Eye (tissue), 1 donor: ENCODE measurements around the gene ZBTB47.
A peak's percentile ranks its signal among the peaks of the same experiment; 100 is the strongest.

Experiments used
- DNase-seq: peaks from one replicate; pipeline ENCODE4 v3.0.0-alpha.2; 2015

The ZBTB47 gene

DNA sequence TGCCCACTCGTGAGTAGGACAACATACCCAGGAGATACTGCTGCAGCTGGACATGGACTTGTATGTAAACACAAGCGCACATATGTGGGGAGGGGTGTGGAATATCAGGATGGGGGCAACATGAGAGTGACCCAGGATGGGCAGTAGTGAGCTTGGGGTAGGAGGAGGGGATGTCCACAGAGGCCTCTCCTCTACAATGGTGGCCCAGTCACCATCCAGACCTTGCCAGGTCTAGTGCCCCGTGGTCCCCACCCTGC, 266 bp upstream of the ZBTB47 start:
- DNase-seq: no peak

DNA sequence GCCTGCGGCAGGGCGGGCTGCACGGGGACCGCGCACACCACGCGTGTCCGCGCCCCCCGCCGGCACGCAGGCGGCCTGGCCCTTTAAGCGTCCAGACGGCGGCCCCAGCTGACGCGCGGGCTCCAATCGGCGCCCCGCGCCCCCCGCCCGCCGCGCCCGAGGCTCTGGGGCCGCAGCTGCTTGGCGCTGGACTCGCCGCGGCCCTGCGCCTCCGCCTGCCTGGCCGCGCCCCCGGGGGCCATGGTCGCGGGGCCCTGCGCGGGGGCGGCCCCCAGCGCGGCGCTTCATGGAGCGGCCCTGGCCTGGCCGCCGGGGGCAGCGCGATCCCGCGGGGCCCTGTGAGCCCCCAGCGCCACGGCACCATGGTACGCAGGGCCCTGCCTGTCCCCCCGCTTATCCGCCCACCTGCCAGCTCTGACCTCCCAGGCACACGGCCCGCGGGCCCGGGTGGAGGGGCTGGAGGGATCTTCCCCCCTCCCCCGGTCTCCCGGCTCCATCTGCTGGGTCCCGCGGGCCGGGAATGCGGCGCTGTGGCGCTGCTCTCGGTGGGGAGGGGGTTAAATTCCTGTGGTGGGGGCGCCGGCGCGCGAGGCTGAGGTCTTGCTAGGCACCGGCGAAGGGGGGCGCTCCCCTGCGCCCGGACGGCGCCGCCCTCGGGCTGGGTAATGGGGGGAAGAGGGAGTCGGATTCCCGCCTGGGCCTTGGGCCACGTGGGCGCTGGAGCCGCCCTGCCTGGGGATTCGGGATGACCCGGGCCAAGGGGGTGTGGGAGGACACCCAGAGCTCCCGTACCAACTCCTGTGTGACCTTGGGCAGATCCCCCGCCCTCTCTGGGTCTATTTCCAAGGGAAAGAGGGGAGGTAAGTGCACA, 1.1 kb downstream of the ZBTB47 start:
- peak; percentile 87 for DNase-seq

DNA sequence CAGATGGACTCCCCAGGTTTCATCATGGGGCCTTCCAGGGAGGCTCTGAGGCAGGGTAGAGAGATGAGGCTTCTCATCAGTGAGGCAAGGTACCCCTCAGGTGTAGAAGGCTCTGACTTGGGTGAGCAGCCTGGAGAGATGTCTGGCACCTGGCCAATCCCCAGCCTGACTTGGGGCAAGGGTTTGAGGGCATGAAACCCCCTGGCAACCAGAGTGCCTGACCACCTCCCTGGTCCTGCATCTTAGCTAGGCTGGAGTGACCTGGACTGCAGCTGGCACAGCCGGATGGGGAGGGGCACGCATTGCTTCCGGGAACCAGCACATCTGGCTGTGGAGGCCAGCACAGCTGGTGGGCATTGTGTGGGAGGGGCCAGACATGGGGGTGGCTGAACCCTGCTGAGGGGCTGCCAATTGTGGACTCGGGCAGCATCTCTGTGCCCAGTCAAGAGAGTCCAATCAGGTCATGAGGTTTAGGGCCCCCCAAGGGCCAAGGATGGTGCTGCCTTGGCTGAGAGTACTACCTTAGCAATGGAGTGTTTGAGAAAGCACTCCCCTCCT, 1.9 kb downstream of the ZBTB47 start:
- peak; percentile 47 for DNase-seq

DNA sequence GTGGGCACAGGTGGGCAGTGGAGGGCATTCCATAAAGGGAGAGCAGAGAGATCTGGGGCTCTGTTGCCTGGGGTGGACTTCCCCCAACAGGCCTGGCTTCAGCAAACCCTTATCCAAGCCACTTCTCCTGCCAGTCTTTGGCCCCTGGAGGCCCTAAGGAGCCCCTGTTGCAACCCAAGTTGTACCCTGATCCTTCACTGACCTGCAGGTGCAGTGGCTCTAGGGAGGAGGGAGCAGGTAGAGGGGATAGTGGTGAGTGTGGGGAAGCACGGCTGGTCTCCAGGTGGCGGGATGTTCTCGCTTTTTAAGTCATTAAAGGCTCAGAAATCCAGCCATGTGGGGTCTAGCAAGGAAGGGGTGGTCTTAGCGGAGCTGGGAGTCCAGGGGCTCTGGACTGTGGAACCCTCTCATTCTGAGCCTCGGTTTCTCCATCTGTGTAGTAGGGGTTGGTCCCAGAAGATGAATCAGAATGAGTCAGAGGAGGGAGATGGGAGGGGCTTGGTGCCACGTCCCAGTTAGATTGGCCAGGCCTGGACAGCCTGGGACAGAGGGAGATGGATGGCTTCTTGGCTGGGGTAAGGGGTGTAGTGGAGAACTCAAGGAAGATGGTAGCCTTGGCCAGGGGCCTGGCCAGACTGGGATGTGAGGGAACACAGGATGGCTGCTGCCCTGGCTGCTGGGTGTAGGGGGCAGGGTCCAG, 2.6 kb downstream of the ZBTB47 start:
- no peak for DNase-seq

DNA sequence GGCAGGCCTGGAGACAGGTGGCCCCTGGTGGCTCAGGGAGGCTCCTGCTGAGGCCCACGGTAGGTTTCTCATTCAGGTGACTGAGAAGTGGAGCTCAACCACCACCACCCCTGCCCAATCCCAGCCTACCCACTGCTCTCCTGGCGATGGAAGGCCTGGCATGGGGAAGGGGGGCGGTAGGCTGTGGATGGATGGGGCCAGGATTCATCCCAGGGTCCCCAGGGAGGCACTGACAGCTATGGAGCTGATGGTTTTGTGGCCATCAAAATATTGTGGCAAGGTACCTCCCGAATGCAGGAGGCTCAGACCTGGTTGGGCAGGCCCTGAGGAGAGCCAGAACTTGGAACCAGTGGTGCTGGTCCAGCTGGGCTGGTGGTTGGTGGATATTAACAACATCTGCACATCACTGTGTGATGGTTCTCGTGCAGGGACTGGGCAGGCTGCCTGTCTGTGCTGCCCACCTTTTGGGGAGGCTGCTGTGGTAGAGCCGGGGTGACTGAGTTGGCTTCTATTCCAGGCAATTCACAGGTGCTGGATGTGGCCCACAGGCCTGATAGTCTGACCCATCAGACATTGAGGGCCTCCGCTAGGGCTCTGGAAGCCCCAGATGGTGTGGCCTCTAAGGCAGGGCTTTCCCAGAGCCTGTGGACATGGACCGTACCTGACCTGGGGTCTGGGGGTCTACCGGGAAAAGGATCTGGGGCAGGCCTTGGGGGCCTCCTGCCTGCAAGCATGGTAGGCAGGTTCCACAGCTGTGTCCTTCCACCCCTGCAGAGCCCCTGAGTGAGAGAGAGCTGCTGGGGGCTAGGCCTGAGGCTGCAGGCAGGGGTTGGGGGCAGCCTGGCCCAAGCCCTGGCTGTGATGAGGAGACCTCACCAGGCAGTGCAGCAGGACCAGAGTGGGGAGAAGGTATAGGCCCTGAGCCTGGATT, 3.4 kb downstream of the ZBTB47 start:
- no peak for DNase-seq

DNA sequence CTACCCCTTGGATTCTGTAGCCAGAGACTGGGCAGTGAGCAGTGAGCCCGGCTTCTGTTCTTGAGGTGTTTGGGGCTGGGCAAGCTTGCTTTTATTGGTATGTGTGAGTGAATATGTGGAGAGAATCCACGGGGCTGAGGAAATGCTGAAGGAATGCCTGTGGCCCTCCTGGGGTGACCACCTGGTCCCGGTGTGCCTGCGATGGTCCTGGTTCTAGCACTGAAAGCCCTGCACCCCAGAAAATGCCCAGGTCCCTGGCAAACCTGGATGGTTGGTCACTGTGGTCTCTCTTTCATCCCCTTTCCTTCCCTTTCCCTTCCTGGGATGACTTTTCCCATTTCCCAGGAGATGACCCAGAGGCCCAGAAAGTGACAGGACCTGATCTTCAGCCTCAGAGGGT, 4.2 kb downstream of the ZBTB47 start:
- no peak for DNase-seq

DNA sequence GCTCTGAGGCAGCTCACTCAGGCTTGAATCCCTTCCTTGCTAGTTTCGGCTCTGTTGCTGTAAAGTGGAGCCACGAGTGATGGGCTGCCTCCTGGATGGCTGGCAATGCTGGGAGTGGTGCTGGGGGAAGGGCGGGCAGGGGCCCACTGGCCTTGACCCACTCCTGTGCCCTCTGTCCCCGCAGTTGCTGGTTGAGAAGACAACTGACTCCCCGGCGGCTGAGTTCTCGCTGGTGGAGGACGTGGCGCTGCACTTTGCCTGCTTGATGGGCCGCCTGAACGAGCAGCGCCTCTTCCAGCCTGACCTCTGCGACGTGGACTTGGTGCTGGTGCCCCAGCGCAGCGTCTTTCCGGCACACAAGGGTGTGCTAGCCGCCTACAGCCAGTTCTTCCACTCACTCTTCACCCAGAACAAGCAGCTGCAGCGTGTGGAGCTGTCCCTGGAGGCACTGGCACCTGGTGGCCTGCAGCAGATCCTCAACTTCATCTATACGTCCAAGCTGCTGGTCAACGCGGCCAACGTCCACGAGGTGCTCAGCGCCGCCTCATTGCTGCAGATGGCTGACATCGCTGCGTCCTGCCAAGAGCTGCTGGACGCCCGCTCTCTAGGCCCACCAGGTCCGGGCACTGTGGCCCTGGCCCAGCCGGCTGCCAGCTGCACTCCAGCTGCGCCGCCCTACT, 4.7 kb downstream of the ZBTB47 start:
- no peak for DNase-seq

DNA sequence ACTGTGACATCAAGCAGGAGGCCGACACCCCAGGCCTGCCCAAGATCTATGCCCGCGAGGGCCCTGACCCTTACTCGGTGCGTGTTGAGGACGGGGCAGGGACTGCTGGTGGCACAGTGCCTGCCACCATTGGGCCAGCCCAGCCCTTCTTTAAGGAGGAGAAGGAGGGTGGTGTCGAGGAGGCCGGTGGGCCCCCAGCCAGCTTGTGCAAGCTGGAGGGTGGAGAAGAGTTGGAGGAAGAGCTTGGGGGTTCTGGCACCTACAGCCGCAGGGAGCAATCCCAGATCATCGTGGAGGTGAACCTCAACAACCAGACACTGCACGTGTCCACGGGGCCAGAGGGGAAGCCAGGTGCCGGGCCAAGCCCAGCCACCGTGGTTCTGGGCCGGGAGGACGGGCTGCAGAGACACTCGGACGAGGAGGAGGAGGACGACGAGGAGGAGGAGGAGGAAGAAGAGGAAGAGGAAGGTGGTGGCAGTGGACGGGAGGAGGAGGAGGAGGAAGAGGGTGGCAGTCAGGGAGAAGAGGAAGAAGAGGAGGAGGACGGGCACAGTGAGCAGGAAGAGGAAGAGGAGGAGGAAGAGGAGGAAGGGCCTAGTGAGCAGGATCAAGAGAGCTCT, 5.4 kb downstream of the ZBTB47 start:
- DNase-seq: no peak

DNA sequence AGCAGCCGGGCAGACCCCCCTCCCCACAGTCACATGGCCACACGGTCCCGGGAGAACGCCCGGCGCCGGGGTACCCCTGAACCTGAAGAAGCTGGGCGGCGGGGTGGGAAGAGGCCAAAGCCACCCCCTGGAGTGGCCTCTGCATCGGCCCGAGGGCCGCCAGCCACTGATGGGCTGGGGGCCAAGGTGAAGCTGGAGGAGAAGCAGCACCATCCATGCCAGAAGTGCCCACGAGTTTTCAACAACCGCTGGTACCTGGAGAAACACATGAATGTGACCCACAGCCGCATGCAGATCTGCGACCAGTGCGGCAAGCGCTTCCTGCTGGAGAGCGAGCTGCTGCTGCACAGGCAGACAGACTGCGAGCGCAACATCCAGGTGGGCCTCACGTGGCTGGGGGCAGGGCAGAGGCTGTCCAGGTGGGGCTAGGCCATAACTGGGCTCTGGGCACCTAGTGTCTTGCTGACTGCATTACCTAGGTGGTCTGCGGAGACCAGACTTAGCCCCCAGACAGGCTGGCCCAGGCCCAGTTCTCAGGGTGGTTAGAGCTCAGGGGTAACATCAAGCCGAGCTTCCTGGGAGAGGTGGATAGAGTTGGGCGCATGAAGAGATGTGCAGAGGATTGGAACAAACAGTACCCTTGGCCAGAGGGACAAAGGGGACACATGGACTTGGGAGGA, 6.1 kb downstream of the ZBTB47 start:
- no peak for DNase-seq

DNA sequence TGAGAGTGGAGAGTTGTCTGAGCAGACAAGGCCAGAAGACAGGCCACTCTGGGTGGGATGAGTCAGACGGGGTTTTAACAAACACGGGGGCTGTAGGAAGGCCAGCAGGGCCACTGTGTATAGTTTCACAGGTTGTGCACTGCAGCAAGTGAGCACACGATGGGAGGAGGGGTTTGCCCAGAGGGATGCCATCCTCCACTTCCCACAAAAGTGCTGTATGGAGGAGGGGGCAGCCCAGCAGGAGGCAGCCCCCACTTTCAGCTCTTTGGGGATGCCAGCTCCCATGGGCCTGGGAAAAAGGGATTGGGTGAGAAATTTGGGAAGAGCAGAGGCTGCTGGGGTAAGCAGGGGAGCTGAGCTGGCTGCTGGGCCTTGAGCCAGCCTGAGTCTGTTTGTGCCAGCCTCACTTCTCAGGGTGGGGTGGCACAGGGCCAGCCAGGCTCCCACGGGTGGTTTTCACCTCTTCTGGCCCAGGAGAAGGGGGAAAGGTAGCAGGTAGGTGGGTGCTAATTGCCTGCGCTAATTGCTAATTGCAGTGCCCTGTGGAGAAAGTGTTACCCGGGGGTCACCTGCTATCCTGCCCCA, 6.7 kb downstream of the ZBTB47 start:
- no peak for DNase-seq

DNA sequence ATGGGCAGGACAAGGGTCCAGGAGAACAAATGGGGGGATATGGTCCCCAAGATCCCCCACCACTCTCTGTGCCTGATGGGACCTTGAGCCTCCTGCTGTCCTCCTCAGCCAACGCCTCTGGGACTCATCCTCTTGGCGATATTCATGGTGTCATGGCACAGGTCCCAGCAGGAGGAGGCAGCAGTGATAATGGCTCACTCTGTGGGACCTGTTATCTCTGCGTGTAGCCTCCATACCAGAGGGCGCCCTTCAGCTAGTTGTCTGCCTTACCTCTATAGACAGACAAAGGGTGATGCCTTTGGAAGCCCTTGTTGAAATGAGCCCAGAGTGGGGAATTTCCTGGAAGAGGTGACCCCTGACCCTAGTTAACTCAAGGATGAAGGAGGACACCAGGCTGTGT, 7.4 kb downstream of the ZBTB47 start:
- DNase-seq: no peak

DNA sequence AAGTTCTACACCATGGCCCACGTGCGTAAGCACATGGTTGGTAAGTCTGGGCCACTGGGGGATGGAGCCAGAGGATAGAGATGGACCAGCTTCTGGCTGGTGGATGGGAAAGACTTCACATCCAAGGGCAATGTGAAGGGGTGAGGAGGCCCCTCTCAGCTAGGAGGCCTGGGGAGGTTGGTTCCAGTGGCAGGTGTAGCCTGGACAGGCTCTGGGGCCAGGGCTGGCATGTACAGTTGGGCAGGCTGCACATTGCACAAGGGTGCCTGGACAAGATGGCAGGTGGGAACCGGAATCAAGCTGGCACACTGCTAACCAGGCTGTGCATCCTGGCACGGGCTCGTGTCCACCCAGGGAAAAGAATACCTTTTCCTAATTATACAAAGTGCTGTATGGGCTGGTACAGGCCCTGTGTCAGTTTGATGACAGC, 8.1 kb downstream of the ZBTB47 start:
- no peak for DNase-seq

DNA sequence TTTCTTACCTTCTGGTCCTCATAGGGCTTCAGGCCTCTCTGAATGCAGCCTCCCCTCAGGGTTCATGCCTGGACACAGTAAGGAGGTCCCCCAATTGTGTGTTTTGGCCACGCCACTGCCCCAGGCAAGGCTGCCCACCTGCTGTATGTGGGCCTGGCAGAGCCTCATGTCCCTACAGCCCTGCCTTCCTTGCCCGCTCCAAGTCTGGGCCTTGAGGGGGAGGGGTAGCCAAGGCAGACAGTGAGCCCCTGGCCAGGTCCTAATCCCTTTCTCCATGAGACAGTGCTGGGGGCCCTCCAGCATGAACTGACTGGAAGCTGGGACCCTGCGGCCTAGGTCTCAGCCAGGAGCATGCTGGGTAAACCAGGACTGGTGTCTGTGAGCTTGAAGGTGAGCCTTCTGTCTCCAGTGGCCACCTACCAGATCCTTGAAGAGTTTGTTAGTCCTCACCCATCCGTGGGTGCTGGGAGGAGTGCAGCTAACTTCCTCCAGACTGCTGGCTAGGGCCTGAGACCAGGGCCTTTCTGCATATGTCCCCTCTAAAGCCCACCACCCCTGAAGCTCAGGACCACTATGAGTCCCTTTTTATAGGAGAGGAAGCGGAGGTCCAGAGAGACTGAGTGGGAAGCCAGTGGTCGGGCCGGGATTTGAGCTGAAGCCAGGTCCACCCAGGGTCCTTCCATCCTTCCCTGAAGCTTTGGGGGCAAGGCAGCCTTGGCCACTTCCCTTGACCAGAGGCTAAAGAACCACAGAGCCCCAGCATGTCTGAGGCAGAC, 8.7 kb downstream of the ZBTB47 start:
- DNase-seq: no peak

DNA sequence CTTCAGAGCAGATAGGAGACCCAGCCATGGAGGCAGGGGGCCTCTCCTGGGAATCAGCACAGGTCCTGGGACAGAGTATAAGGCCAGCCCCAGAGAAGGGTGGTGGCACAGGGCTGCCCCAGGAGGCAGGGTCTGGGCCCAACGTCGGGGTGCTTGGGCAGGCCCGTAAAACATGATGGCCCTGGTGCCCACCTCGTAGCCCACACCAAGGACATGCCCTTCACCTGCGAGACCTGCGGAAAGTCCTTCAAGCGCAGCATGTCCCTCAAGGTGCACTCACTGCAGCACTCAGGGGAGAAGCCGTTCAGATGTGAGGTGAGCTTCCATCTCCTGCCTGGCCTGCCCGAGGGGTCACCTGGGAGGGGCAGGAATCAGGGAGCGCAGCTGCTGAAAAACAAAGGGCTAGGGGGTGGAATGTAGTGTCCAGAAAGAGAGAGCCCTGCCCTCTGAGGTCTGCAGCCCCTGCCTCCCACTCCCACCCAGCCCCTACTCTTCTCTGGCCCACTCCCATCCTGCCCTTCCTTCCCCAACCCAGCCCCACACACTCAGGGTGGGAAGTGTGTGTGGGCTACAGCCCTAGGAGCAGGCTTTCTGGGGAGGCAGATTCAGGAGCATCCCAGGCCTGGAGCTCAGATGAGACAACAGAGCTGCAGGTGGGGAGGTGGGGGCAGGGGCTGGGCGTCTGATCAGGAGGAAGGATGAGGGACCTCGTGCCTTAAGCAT, 9.5 kb downstream of the ZBTB47 start:
- no peak for DNase-seq

DNA sequence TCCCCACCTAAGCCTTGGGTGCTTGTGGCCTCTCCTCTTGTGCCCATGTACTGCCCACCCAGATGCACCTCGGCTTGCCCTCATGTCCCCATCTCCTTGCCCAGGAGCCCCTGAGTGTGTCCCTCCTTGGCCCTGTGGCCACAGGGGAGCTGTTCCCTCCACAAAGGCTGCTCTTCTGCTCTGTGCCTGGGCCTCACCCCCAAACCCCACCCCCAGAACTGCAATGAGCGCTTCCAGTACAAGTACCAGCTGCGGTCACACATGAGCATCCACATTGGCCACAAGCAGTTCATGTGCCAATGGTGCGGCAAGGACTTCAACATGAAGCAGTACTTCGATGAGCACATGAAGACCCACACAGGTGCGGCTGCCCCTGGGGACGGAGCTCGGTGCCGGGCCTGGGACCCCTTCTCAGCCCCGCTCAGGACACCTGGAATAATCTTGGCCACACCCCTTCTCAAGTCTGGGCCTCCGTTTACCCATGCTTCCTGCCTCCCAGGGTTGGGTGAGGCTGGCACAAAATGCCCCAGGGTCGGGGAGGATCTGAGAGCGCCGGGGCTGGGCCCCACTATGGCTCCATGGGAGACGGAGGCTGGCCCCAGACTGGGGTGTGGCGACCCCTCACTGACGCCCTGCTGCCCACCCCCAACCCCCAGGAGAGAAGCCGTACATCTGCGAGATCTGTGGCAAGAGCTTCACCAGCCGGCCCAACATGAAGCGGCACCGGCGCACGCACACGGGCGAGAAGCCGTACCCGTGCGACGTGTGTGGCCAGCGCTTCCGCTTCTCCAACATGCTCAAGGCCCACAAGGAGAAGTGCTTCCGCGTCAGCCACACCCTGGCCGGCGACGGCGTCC, 10.3 kb downstream of the ZBTB47 start:
- no peak for DNase-seq

DNA sequence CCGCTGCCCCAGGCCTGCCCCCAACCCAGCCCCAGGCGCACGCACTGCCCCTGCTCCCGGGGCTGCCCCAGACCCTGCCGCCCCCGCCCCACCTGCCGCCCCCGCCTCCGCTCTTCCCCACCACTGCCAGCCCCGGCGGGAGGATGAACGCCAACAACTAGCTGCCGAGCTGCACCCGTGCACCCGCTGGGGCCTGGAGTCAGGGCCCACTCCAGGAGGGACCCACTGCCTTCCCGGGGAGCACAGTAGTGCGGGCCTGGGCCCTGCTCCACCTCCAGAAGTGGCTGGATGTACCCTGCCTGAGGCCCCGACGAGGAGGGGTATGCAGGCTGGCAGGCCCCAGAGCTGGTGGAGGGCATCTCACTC, 10.9 kb downstream of the ZBTB47 start:
- no peak for DNase-seq

DNA sequence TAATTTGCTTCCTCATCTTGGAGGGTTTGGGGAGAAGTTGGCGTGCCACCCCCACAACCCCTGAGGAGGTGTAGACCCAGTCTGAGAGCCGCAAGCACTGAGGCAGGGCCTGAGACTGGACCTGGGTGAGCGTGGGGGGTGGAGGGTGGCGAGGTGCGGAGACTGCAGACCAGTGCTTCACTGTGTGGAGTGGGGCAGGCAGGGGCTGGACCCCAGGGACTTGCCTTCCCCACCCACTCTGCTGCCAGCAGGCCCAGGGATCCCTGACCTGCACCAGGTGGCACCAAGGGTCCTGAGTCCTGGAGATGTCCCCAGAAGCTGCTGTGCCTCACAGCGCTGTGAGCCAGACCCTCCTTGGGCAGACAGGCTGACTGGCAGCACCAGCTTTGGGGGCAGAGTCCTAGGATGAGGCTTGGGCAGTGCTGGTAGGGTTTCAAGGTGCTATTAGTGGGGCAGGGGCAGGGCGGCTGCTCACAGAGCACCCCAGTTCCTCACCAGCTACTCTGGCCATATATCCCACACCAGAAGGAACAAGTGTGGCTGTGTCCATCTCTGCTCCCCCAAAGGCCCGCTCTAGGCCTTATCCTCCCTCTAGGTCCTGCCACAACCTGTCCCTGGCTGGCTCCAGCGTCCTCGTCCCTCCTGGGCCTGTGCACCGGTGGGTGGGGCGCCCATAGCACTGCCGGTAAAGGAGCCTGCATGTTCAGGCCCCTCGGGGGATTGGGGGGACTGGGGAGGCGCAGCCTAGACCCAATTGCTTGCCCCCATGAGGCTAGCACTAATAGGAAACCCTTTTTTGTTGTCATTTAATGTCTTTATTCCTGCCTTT, 11.8 kb downstream of the ZBTB47 start:
- no peak for DNase-seq

DNA sequence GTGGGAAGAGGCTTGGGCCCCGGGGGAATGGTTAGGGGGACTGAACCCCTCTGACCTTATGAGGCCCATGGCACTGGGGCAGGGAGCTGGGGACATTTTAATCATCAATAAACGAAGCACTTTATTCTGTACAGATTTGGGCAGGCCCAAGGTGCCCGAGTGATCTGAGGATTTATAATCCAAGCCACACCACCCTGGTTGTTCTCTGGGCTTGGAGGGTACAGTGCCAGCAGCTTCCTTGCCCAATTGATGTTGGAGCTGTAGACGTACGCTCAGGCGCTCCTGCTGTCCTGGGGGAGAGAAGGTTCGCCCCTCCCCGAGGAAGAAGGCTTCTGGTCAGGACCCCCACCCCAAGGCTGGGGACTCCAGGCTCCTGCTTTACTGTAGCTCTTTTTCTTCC, 12.5 kb downstream of the ZBTB47 start:
- no peak for DNase-seq
